GM18873 (cell line): Measurements from ENCODE around the gene BAHCC1.
A peak's percentile ranks its signal among the peaks of the same experiment; 100 is the strongest.

ENCODE experiments used
- ATAC-seq: cut with Tn5 transposase; IDR thresholded peaks from one replicate; pipeline ENCODE4 v1.9.1; 2021; ENCODE audit warnings: mild to moderate bottlenecking, moderate library complexity, moderate number of reproducible peaks; ENCODE audit not compliant: unreplicated experiment, low FRiP score

The BAHCC1 gene

DNA sequence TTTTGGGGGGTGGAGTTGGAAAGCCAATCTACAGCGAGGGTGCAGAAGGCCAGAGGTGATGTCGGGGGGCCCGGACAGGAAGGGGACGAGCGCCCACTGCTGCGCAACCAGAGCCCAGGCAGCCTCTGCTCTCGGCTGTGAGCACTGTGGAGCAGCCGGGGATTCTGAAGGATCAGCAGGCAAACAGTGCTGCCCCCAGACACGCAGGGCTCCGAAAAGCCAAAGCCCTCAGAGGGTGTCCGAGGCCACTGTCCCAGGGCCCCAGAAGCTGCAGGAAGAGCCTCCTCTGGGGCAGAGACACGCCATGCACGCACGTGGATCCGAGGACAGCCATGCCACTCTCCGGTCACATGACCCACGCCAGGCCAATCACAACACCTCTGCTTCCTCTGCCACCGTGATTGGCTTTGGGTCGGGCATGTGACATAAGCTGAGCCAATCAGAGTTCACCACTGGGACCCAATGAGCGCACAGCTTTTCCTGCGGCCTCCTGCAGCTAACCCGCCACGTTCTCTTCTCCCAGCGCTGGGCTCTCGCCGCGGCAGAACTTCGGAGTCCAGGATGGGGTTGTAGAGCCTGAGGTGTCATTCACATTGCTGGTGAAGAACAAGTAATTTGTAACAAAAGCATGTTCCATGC lies 76.7 kb downstream of the BAHCC1 start:
- no peak for ATAC-seq

- no peak for ATAC-seq
These were observed 77.8 kb downstream of the BAHCC1 start for GRCh38 chr17:81473019-81473418.

GRCh38 chr17:81474958-81475357 lies 79.7 kb downstream of the BAHCC1 start:
- ATAC-seq, result no peak

GRCh38 chr17:81476097-81476496 lies 80.8 kb downstream of the BAHCC1 start:
- no peak for ATAC-seq

GRCh38 chr17:81476635-81477034 lies 81.4 kb downstream of the BAHCC1 start:
- no peak for ATAC-seq

- no peak for ATAC-seq
These were observed 81.9 kb downstream of the BAHCC1 start for GRCh38 chr17:81477173-81477572.

DNA sequence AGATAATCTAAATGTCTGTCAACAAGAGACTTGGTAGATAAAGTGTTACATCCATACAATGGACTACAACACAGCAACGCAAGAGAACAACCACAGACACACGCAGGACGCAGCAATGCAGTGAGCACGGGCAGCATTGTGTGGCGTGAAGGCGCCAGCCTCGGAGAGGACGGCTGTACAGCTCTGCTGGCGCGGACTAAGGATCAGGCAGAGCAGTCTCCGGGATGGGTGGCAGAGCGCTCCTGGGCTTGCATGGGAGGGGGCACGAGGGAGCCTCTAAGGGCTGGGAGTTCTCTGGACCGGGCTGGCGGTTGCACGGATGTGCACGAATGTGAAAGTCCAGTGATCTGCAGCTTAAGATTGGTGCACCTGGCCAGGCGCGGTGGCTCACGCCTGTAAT lies 82.9 kb downstream of the BAHCC1 start:
- ATAC-seq, result no peak

DNA sequence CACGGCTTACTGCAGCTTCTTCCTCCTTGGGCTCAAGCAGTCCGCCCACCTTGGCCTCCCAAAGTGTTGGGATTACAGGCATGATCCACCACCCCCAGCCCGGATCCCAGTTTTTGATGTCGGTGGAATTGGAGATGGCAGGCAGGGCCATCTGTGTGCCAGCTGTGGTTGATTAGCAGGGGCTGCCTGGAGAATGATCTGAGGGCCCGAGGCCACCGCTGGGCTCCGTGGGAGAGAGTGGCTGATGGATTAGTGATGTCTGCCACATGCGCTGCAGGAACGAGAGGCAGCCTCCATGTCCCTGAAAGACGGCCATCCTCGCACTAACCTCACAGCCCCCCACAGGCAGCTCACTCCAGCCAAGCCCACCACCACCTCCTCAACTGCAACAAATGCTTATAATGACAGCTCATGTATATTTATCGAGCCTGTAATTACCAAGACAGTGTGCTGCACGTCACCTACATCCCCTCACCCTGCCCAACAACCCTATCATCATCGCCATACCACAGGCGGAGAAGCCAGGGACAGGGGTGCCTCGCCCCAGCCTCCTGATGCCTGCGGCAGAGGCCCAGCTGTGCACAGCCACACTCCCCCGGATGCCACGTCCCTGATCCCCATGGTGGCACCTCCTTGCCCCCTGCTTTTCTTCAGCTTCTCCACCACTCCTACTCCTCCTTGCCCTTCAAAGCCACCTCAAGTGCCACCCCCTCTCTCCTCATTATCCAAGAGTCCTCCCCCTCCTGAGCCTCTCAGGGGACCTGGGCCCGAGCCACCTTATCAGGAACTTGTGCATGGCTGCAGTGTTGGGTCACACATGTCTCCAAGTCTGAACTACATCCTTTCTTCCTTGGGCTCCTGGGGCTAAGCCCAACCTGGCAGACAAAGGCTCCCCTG lies 84.2 kb downstream of the BAHCC1 start:
- ATAC-seq, result no peak

DNA sequence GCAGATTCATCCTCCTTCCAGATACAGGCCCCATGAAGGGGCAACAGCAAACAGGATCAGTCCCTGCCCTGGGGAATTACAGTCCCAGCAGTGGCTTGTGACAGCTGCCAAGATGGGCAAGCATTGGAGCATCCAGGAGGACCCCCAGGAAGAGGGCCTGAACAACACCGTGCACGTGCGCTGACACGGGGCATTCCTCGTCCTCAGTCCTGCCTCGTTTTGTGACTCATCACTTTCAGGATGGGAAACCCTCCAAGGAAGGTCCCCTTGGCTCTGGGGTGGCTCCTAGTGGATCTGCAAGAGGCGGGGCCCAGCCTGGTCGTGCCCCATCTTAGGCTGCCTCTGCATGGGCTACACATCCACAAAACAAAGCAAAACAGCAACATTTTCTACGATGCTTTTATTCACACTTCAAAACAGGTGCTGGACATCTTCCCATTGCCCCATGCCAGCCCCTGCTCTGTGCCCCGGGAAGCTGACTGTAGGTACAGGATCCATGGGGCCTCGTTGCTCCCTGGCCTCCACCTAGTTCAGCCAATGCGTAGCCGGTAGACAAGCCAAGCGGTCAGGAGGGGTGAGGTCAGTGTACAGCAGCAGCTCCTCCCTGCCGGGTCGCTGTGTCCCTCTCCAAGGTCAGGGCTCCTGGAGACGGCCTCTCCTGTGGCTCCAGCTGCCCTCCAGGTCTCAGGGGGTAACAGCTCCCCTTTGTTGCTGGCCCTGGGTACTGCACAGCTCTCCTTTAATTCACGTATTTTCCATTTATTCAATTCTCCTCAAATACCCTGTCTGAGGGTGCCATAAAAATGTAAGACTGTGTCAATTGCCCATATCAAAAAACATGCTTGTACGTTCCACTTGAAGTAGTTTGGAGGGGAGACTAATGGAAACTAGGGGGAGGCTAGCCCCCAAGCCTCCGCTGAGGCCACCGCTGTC lies 85.1 kb downstream of the BAHCC1 start:
- ATAC-seq, result no peak

- ATAC-seq, result no peak
These were observed 86.0 kb downstream of the BAHCC1 start for GRCh38 chr17:81481073-81481799.

GRCh38 chr17:81481815-81482505 lies 86.7 kb downstream of the BAHCC1 start:
- no peak for ATAC-seq

DNA sequence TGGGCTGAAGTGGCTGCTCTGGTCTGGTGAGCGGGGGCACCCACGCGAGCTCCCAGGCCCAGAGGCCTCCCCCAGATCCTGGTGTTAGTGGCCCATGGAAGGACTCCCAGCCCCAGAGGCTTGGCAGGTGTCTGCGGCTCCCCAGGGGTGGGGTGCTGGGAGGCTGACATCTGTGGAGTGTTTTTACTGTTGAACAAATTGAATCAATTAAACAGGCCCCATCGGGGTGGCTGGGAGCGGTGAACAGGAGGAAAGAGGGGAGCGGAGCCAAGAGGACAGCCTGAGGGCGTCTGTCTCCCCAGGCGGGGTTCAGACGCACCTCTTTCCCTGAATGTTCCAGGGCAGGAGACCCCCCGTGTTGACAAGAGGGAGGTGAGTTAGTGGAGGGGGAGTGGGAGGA lies 87.4 kb downstream of the BAHCC1 start:
- ATAC-seq, result no peak

DNA sequence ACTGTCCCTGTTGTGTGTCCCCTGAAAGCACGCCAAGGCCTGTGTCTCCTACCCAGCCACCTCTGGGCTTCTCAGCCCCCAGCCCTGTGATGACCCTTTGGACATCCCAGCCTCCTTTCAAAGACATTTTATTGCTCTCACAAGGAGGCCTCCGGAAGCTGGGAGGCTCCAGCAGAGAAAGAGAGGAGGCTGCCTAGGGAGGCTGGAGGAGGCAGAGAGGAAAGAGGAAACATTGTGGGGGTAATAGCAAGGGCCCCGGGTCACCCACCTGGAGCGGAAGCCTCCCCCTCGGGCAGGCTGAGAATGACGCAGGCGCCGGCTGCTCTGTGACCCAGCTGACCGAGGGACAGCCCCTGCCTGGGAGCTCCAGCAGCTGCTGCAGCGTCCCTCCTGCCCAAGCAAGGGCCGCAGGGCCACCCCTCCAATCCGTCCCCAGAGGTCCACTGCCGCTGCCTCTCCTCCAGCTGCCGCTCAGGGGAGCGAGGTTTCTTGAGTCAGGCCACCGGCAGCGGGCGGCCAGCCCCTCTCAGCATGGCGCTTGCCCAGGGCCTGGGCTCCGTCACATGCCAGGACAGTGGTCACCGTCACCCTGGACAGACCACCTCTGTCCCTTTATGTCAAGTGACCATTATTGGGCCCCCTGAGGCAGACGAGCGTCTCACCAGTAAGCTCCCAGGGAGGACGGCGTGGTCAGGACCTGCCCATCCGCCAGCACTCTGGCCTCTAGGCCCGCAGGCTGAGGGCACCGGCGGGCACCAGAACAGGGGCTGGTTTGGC lies 88.0 kb downstream of the BAHCC1 start:
- ATAC-seq, result no peak

GRCh38 chr17:81483862-81484194 lies 88.6 kb downstream of the BAHCC1 start:
- ATAC-seq, result no peak

GRCh38 chr17:81484195-81484979 lies 89.1 kb downstream of the BAHCC1 start:
- peak; percentile 53 for ATAC-seq

- ATAC-seq, result no peak
These were observed 91.0 kb downstream of the BAHCC1 start for GRCh38 chr17:81486199-81486810.

GRCh38 chr17:81487089-81487486 lies 91.8 kb downstream of the BAHCC1 start:
- ATAC-seq, result no peak
